ENCODE data around the gene ADD1. TPM values are rescaled to one million over a fixed set of nuclear protein-coding genes. Genes with fewer than 3 reads are reported as not detected.
A peak's percentile ranks its signal among the peaks of the same experiment; 100 is the strongest.

ADD1 gene
- total and polyA plus RNA-seq, 2 donors from 2014 or later = 232 to 313 TPM

- intact Hi-C loops (cut with DNase I) = no loop called here
- FAIRE-seq = no peak
- TF ChIP-seq CTCF (IDR thresholded peaks at IDR 0.05; ENCODE audit: borderline replicate concordance, extremely low read depth, insufficient read depth) = no peak
- no peaks in the 10 kb centered on the region for H3K9me3 ChIP-seq (ENCODE audit: control insufficient read depth in 2 of 3, insufficient read depth in 1 of 3, low read length in 3 of 3)
- peaks cover 0 to 15% (median 3%) of the 10 kb centered on the region in 3 donors for H3K4me1 ChIP-seq (ENCODE audit: control insufficient read depth in 2 of 3, insufficient read depth in 2 of 3, low read depth in 1 of 3, low read length in 3 of 3)
- no peak overlapping the region for H3K9ac ChIP-seq (ENCODE audit: low read length in 3 of 3)
- no peaks in the 10 kb centered on the region for H3K27me3 ChIP-seq (ENCODE audit: control insufficient read depth, insufficient read depth, low read length)
- DNase-seq = peak in 1 of 5 donors; percentile 75
- peaks cover 0 to 51% (median 24%) of the 10 kb centered on the region in 3 donors for H3K36me3 ChIP-seq (ENCODE audit: control insufficient read depth in 2 of 3, insufficient read depth in 3 of 3, low read length in 3 of 3)
- H3K27ac ChIP-seq (ENCODE audit: low read depth in 2 of 2, low read length in 2 of 2) = no peak overlapping the region
- no peak overlapping the region for H3K4me3 ChIP-seq (ENCODE audit: low read length in 3 of 3)
These were observed 96.0 kb downstream of the ADD1 start for GRCh38 chr4:2939383-2940243.

- H3K27ac ChIP-seq (ENCODE audit: low read depth in 2 of 2, low read length in 2 of 2) = no peak overlapping the region
- peak in 1 of 5 donors; percentile 34 for DNase-seq
- no peak for TF ChIP-seq CTCF (IDR thresholded peaks at IDR 0.05; ENCODE audit: borderline replicate concordance, extremely low read depth, insufficient read depth)
- no peak overlapping the region for H3K9ac ChIP-seq (ENCODE audit: low read length in 3 of 3)
- no peak for FAIRE-seq
- peaks cover under 1 to 60% (median 31%) of the 10 kb centered on the region in 3 donors for H3K36me3 ChIP-seq (ENCODE audit: control insufficient read depth in 2 of 3, insufficient read depth in 3 of 3, low read length in 3 of 3)
- H3K4me3 ChIP-seq (ENCODE audit: low read length in 3 of 3) = no peak overlapping the region
- H3K9me3 ChIP-seq (ENCODE audit: control insufficient read depth in 2 of 3, insufficient read depth in 1 of 3, low read length in 3 of 3) = no peaks in the 10 kb centered on the region
- H3K4me1 ChIP-seq (ENCODE audit: control insufficient read depth in 2 of 3, insufficient read depth in 2 of 3, low read depth in 1 of 3, low read length in 3 of 3) = peaks cover 0 to 11% (median 3%) of the 10 kb centered on the region in 3 donors
- no peaks in the 10 kb centered on the region for H3K27me3 ChIP-seq (ENCODE audit: control insufficient read depth, insufficient read depth, low read length)
- intact Hi-C loops (cut with DNase I) = no loop called here
These were observed 96.9 kb downstream of the ADD1 start for GRCh38 chr4:2940267-2941137.

- Histone ChIP-seq H3K27me3 (ENCODE audit: control insufficient read depth, insufficient read depth, low read length) (no peaks in the 10 kb centered on the region), H3K4me1 (ENCODE audit: control insufficient read depth in 2 of 3, insufficient read depth in 2 of 3, low read depth in 1 of 3, low read length in 3 of 3) (peaks cover 0 to 11% (median 3%) of the 10 kb centered on the region in 3 donors), H3K27ac (ENCODE audit: low read depth in 2 of 2, low read length in 2 of 2) (no peak overlapping the region), H3K9ac (ENCODE audit: low read length in 3 of 3) (no peak overlapping the region), H3K9me3 (ENCODE audit: control insufficient read depth in 2 of 3, insufficient read depth in 1 of 3, low read length in 3 of 3) (no peaks in the 10 kb centered on the region), H3K4me3 (ENCODE audit: low read length in 3 of 3) (no peak overlapping the region), H3K36me3 (ENCODE audit: control insufficient read depth in 2 of 3, insufficient read depth in 3 of 3, low read length in 3 of 3) (peaks cover 3 to 64% (median 31%) of the 10 kb centered on the region in 3 donors)
- no peak for TF ChIP-seq CTCF (IDR thresholded peaks at IDR 0.05; ENCODE audit: borderline replicate concordance, extremely low read depth, insufficient read depth)
- DNase-seq = no peak
- FAIRE-seq = no peak
- intact Hi-C loops (cut with DNase I) = no loop called here
These were observed 97.7 kb downstream of the ADD1 start for GRCh38 chr4:2941138-2942036.
